Measurements from ENCODE around the gene CTBP2. TPM values are rescaled to one million over a fixed set of nuclear protein-coding genes. Genes with fewer than 3 reads are reported as not detected.

CTBP2 gene
- total RNA-seq (under 1 TPM in 1 of 2 experiments, not detected in 1; 0.17 TPM), total RNA-seq (0.45 to 9.7 (median 1.4) reads per million in 172 experiments)
- 3.7 TPM for polyA plus RNA-seq (2013, experiment 1 of 2)
- 3.2 TPM for polyA plus RNA-seq (2013, experiment 2 of 2)

DNA sequence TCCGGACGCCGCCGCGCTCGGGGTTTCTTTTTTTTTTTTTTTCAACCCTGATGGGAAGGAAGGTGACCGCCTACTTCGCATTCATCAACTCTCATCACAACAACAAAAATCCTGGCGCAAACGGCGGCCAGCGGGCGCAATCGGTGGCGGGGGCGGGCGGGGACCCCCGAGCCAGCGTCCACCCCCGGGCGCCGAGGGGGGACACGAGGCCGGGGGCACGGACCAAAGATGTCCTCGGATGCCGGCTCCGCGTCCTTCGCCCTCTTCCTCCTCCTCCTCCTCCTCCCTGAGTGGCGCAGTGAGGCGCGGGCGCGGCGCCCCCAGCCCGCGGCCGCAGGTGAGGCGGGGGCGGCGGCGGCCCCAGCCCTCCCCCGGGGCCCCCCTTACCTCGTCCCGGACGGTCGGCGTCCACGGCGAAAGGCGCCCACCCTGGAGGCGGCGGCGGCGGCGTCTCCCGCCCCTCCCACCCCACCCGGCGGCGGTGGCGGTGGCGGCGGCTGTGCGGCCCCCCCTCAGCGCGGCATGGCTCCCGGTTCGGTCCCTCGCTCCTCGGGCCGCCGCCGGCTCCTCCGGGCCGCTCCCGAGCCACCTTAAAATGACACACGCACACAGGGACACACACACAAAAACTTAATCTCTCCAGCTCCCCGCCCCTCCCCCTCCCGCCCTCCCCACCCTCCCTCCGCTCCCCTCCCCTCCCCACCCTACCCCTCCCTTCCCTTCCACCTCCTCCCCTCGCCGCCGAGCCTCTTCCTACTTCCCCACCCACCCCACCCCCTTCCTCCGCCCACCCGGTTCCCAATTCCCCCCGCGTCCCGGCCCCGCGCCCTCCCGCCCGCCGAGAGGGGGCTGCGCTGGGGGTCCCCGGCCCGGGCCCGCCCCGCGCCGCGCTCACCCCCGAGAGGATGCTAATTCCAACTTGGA is at the start of gene CTBP2:
TSS of gene CTBP2 (minus strand) at position 632 of the 924 bp plus-strand sequence.
- no peaks in the 10 kb centered on the region for H3K36me3 ChIP-seq (ENCODE audit: insufficient read depth, low read length)
- peaks cover 51% of the 10 kb centered on the region for H3K27me3 Mint-ChIP-seq
- TF ChIP-seq, protein P1, sequence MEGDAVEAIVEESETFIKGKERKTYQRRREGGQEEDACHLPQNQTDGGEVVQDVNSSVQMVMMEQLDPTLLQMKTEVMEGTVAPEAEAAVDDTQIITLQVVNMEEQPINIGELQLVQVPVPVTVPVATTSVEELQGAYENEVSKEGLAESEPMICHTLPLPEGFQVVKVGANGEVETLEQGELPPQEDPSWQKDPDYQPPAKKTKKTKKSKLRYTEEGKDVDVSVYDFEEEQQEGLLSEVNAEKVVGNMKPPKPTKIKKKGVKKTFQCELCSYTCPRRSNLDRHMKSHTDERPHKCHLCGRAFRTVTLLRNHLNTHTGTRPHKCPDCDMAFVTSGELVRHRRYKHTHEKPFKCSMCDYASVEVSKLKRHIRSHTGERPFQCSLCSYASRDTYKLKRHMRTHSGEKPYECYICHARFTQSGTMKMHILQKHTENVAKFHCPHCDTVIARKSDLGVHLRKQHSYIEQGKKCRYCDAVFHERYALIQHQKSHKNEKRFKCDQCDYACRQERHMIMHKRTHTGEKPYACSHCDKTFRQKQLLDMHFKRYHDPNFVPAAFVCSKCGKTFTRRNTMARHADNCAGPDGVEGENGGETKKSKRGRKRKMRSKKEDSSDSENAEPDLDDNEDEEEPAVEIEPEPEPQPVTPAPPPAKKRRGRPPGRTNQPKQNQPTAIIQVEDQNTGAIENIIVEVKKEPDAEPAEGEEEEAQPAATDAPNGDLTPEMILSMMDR (IDR thresholded peaks at IDR 0.05), result no peak
- H3K4me3 Mint-ChIP-seq, result peak within 1 kb of the TSS; percentile 58
- intact Hi-C loops (cut with DNase I, micrococcal nuclease), result no loop called here
- peaks cover 41 to 58% of the 10 kb centered on the region in 2 experiments for H3K27me3 ChIP-seq (ENCODE audit: control insufficient read depth in 1 of 2, insufficient read depth in 2 of 2, low read length in 2 of 2)
- ATAC-seq (ENCODE audit: poor library complexity), result no peak
- no peaks in the 10 kb centered on the region for H3K9me3 Mint-ChIP-seq
- ChIA-PET POLR2A (no interaction called here), CTCF (no interaction called here)
- peaks cover 3% of the 10 kb centered on the region for H3K4me1 ChIP-seq (ENCODE audit: insufficient read depth, low read length)
- DNase-seq, result peak in 2 of 14 experiments; percentile 9 to 29
- no peak within 1 kb of the TSS for H3K27ac Mint-ChIP-seq
- peaks cover 6% of the 10 kb centered on the region for H3K4me1 Mint-ChIP-seq (ENCODE audit: low read depth)
- peaks cover 0 to 18% of the 10 kb centered on the region in 2 experiments for H3K9me3 ChIP-seq (ENCODE audit: control insufficient read depth in 1 of 2, insufficient read depth in 1 of 2, low read length in 2 of 2)
- H3K36me3 Mint-ChIP-seq (ENCODE audit: low read depth), result no peaks in the 10 kb centered on the region
- H3K4me3 ChIP-seq (ENCODE audit: low read length), result peak within 1 kb of the TSS; percentile 47
- H3K27ac ChIP-seq (ENCODE audit: low read depth in 1 of 2, low read length in 2 of 2), result no peak within 1 kb of the TSS

DNA sequence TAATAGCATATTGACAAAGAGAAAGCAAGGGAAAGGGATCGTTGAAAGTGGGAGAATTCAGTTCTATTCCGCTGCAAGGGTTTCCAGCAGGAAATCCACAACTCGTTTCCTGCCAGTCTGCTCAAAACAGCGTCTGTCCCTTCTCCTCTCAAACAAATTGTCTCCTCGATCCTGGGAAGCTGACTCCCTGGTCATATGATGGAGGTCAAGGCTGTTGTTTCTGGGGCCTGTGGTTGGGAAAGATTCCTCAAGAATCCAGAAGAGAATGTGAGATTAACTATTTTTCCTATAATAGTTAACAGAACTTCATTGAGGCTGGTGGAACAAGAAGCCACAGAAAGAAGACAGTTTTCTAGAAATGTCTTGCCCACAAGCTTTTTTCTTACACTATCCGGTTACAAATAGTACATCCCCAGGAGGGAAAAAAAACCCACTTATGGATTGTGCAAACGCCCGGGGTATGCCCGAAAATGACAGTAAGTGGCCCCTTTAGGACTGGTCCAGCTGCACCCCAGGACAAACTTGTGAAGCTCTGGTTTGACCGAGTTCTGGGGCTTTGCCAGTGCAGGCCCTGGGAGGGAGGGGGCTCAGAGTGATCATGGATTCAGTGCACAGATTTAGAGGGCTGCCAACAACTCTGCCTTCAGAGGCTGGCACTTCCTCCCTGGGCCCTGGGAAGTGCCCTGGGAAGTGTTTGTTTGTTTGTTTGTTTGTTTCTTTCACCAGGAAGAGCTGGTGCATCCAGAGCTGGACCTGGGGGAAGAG is 49.4 kb upstream of the CTBP2 start:
- POLR2A ChIA-PET, result no interaction called here
- H3K36me3 Mint-ChIP-seq (ENCODE audit: low read depth), result no peaks in the 10 kb centered on the region
- H3K36me3 ChIP-seq (ENCODE audit: insufficient read depth, low read length), result no peaks in the 10 kb centered on the region
- no peak for ATAC-seq (ENCODE audit: poor library complexity)
- TF ChIP-seq, protein P1 (IDR thresholded peaks at IDR 0.05), result no peak
- no peak overlapping the region for H3K27ac ChIP-seq (ENCODE audit: low read depth in 1 of 2, low read length in 2 of 2)
- no peaks in the 10 kb centered on the region for H3K27me3 ChIP-seq (ENCODE audit: control insufficient read depth in 1 of 2, insufficient read depth in 2 of 2, low read length in 2 of 2)
- no peak overlapping the region for H3K4me3 ChIP-seq (ENCODE audit: low read length)
- no peaks in the 10 kb centered on the region for H3K9me3 Mint-ChIP-seq
- H3K27me3 Mint-ChIP-seq, result no peaks in the 10 kb centered on the region
- intact Hi-C loops (cut with DNase I, micrococcal nuclease), result no loop called here
- H3K4me1 Mint-ChIP-seq (ENCODE audit: low read depth), result no peaks in the 10 kb centered on the region
- H3K9me3 ChIP-seq (ENCODE audit: control insufficient read depth in 1 of 2, insufficient read depth in 1 of 2, low read length in 2 of 2), result peaks cover 0 to 10% of the 10 kb centered on the region in 2 experiments
- H3K4me3 Mint-ChIP-seq, result no peak overlapping the region
- CTCF ChIA-PET, result no interaction called here
- DNase-seq, result no peak
- H3K27ac Mint-ChIP-seq, result no peak overlapping the region
- no peaks in the 10 kb centered on the region for H3K4me1 ChIP-seq (ENCODE audit: insufficient read depth, low read length)

DNA sequence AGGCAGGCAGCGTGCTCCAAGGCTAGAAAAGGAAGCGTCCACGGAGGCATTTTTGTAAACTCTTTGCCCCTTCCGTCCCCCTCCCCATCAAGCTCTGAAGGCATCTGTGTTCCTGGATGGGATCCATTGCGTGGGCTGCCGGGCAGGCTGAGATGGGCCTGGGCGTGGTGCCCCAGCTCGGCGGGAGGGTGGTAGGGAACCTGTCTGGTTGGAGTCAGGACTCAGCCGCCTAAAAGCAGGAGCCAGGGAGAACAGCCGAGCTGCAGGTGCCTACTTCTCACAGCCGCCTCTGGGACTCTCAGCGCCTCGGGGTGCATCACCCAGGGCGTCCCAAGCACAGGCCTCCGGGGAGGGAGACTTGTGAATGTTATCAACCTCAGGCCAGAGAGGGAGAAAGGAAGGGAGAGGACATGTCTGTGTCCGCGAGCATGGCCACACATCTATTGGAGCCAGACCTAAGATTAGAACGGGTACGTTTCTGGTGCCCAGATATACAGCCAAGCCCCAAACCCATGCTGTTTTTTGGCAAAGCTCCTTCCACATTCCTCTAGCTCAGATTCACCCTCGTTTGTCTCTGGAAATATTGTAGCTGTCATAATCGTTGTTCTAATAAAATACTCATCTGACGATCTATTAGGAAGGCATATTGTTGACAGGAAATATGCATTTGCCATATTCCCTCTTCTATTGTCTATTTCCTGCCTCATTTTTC is 48.6 kb upstream of the CTBP2 start:
- POLR2A ChIA-PET, result no interaction called here
- H3K4me1 Mint-ChIP-seq (ENCODE audit: low read depth), result no peaks in the 10 kb centered on the region
- CTCF ChIA-PET, result no interaction called here
- no peak for DNase-seq
- no peak for ATAC-seq (ENCODE audit: poor library complexity)
- Histone ChIP-seq H3K27me3 (ENCODE audit: control insufficient read depth in 1 of 2, insufficient read depth in 2 of 2, low read length in 2 of 2) (no peaks in the 10 kb centered on the region), H3K4me3 (ENCODE audit: low read length) (no peak overlapping the region), H3K4me1 (ENCODE audit: insufficient read depth, low read length) (no peaks in the 10 kb centered on the region), H3K27ac (ENCODE audit: low read depth in 1 of 2, low read length in 2 of 2) (no peak overlapping the region), H3K9me3 (ENCODE audit: control insufficient read depth in 1 of 2, insufficient read depth in 1 of 2, low read length in 2 of 2) (peaks cover 0 to 7% of the 10 kb centered on the region in 2 experiments), H3K36me3 (ENCODE audit: insufficient read depth, low read length) (no peaks in the 10 kb centered on the region)
- no peak overlapping the region for H3K4me3 Mint-ChIP-seq
- no peak overlapping the region for H3K27ac Mint-ChIP-seq
- H3K36me3 Mint-ChIP-seq (ENCODE audit: low read depth), result no peaks in the 10 kb centered on the region
- no peaks in the 10 kb centered on the region for H3K27me3 Mint-ChIP-seq
- H3K9me3 Mint-ChIP-seq, result no peaks in the 10 kb centered on the region
- intact Hi-C loops (cut with DNase I, micrococcal nuclease), result no loop called here
- TF ChIP-seq, protein P1 (IDR thresholded peaks at IDR 0.05), result no peak

All from CD4-positive, alpha-beta T cell (primary cell).